ENCODE measurements around the gene PCCA. TPM values are rescaled to one million over a fixed set of nuclear protein-coding genes. Genes with fewer than 3 reads are reported as not detected.

Gene PCCA
- total RNA-seq, 1 donor from 2014 or later: 3.6 TPM

- no peak overlapping the region for H3K4me3 ChIP-seq
- no peaks in the 10 kb centered on the region for H3K27me3 ChIP-seq
- peaks cover 0 to 9% of the 10 kb centered on the region in 2 donors for H3K4me1 ChIP-seq
- no peaks in the 10 kb centered on the region for H3K9me3 ChIP-seq
- H3K27ac ChIP-seq: no peak overlapping the region
- TF ChIP-seq CTCF (IDR thresholded peaks at IDR 0.05): no peak
- intact Hi-C loops (cut with DNase I): no loop called here
- peaks cover 0 to 3% of the 10 kb centered on the region in 2 donors for H3K36me3 ChIP-seq
- no peak for DNase-seq (ENCODE audit: low spot score in 2 of 2)
Observed at GRCh38 chr13:100442095-100442832, 353.4 kb downstream of the PCCA start.

GRCh38 chr13:100443278-100443997 is 354.5 kb downstream of the PCCA start:
- H3K9me3 ChIP-seq: no peaks in the 10 kb centered on the region
- DNase-seq (ENCODE audit: low spot score in 2 of 2): no peak
- no peak overlapping the region for H3K4me3 ChIP-seq
- TF ChIP-seq CTCF (IDR thresholded peaks at IDR 0.05): no peak
- no peak overlapping the region for H3K27ac ChIP-seq
- H3K27me3 ChIP-seq: no peaks in the 10 kb centered on the region
- intact Hi-C loops (cut with DNase I): no loop called here
- peaks cover 0 to 3% of the 10 kb centered on the region in 2 donors for H3K36me3 ChIP-seq
- H3K4me1 ChIP-seq: peaks cover 0 to 9% of the 10 kb centered on the region in 2 donors

- intact Hi-C loops (cut with DNase I): no loop called here
- Histone ChIP-seq H3K36me3 (peaks cover 0 to 3% of the 10 kb centered on the region in 2 donors), H3K4me3 (no peak overlapping the region), H3K4me1 (peaks cover 0 to 9% of the 10 kb centered on the region in 2 donors), H3K27ac (no peak overlapping the region), H3K9me3 (no peaks in the 10 kb centered on the region), H3K27me3 (no peaks in the 10 kb centered on the region)
- DNase-seq (ENCODE audit: low spot score in 2 of 2): no peak
- TF ChIP-seq CTCF (IDR thresholded peaks at IDR 0.05): no peak
Observed at GRCh38 chr13:100443998-100444328, 355.1 kb downstream of the PCCA start.

- TF ChIP-seq CTCF (IDR thresholded peaks at IDR 0.05): no peak
- Histone ChIP-seq H3K27ac (no peak overlapping the region), H3K4me1 (no peaks in the 10 kb centered on the region), H3K4me3 (no peak overlapping the region), H3K9me3 (no peaks in the 10 kb centered on the region), H3K36me3 (peaks cover 0 to 6% of the 10 kb centered on the region in 2 donors), H3K27me3 (no peaks in the 10 kb centered on the region)
- intact Hi-C loops (cut with DNase I): no loop called here
- DNase-seq (ENCODE audit: low spot score in 2 of 2): no peak
Observed at GRCh38 chr13:100447831-100448230, 358.9 kb downstream of the PCCA start.

GRCh38 chr13:100451923-100452322 is 363.0 kb downstream of the PCCA start:
- no peak overlapping the region for H3K4me3 ChIP-seq
- H3K27ac ChIP-seq: no peak overlapping the region
- H3K9me3 ChIP-seq: no peaks in the 10 kb centered on the region
- H3K36me3 ChIP-seq: peaks cover 0 to 6% of the 10 kb centered on the region in 2 donors
- intact Hi-C loops (cut with DNase I): no loop called here
- no peaks in the 10 kb centered on the region for H3K27me3 ChIP-seq
- no peak for TF ChIP-seq CTCF (IDR thresholded peaks at IDR 0.05)
- no peaks in the 10 kb centered on the region for H3K4me1 ChIP-seq
- no peak for DNase-seq (ENCODE audit: low spot score in 2 of 2)
